CD14-positive monocyte (primary cell): ENCODE results near the gene FLT1. TPM values are rescaled to one million over a fixed set of nuclear protein-coding genes. Genes with fewer than 3 reads are reported as not detected.

Source experiments
- DNase-seq, 3 donors: peaks; one replicate each; pipeline ENCODE4 v3.0.0-alpha.2; 2011 to 2022
- H2AFZ ChIP-seq: 2 replicates; pipeline ENCODE4 v1.6.0; 2012; ENCODE audit warnings: mild to moderate bottlenecking, low read depth, low read length, inconsistent platforms; ENCODE audit not compliant: insufficient read depth, poor library complexity, severe bottlenecking
- H3K27ac ChIP-seq, 2 donors: 1 replicate in 1 of 2; 2 replicates in 1 of 2; pipeline ENCODE4 v1.5.1; 2012 to 2013; ENCODE audit warnings: low read length in 2 of 2, control low read depth in 1 of 2, inconsistent platforms in 1 of 2, low read depth in 1 of 2, mild to moderate bottlenecking in 1 of 2
- H3K27me3 ChIP-seq, 2 donors: one replicate each; pipeline versions ENCODE4 v1.6.0 to v1.6.1; 2011 to 2013; ENCODE audit warnings: low read length in 2 of 2; ENCODE audit not compliant: control insufficient read depth in 2 of 2, insufficient read depth in 2 of 2
- H3K36me3 ChIP-seq, 2 donors: replicated peaks in 1 of 2; 1 replicate in 1 of 2; 2 replicates in 1 of 2; pipeline versions ENCODE4 v1.5.1 to v1.6.1; 2012 to 2013; ENCODE audit warnings: low read length in 2 of 2, control low read depth in 1 of 2, inconsistent platforms in 1 of 2, mild to moderate bottlenecking in 1 of 2; ENCODE audit not compliant: insufficient read depth in 2 of 2, control insufficient read depth in 1 of 2
- H3K4me1 ChIP-seq, 2 donors: 1 replicate in 1 of 2; 2 replicates in 1 of 2; pipeline versions ENCODE4 v1.5.1 to v1.6.1; 2012 to 2013; ENCODE audit warnings: low read length in 2 of 2, control low read depth in 1 of 2, inconsistent platforms in 1 of 2, mild to moderate bottlenecking in 1 of 2, moderate library complexity in 1 of 2; ENCODE audit not compliant: insufficient read depth in 2 of 2, control insufficient read depth in 1 of 2
- H3K4me2 ChIP-seq: replicated peaks from 2 replicates; pipeline ENCODE3; 2012; ENCODE audit warnings: low read length, moderate library complexity, mild to moderate bottlenecking; ENCODE audit not compliant: poor library complexity, severe bottlenecking; ENCODE audit errors: extremely low read depth
- H3K4me3 ChIP-seq, 3 experiments: fragments of 200-600 bp in 1 of 3; sonication (generic) in 1 of 3; replicated peaks in 1 of 3; 1 replicate in 2 of 3; 2 replicates in 1 of 3; pipeline ENCODE4 v1.5.1; 2011 to 2013; ENCODE audit warnings: low read length in 3 of 3, mild to moderate bottlenecking in 3 of 3, control low read depth in 2 of 3, low read depth in 2 of 3, inconsistent platforms in 1 of 3, moderate library complexity in 1 of 3
- H3K79me2 ChIP-seq: 2 replicates; pipeline ENCODE4 v1.6.0; 2012; ENCODE audit warnings: mild to moderate bottlenecking, control low read depth, inconsistent platforms, low read length, moderate library complexity; ENCODE audit not compliant: insufficient read depth
- H3K9ac ChIP-seq: 2 replicates; pipeline ENCODE4 v1.6.0; 2017; ENCODE audit warnings: low read length, mild to moderate bottlenecking; ENCODE audit not compliant: insufficient read depth, poor library complexity, severe bottlenecking
- H3K9me3 ChIP-seq, 2 donors: replicated peaks in 1 of 2; 1 replicate in 1 of 2; 2 replicates in 1 of 2; pipeline versions ENCODE4 v1.5.1 to v1.6.1; 2012 to 2013; ENCODE audit warnings: low read length in 2 of 2, control low read depth in 1 of 2; ENCODE audit not compliant: control insufficient read depth in 1 of 2, insufficient read depth in 1 of 2
- H4K20me1 ChIP-seq: 2 replicates; pipeline ENCODE4 v1.6.0; 2012; ENCODE audit warnings: mild to moderate bottlenecking, low read length, control low read depth, moderate library complexity; ENCODE audit not compliant: insufficient read depth
- H3K27ac Mint-ChIP-seq, 7 donors: one replicate each; pipeline ENCODE4 v1.8.0; 2020; ENCODE audit warnings: mild to moderate bottlenecking in 7 of 7, mixed read lengths in 7 of 7, moderate library complexity in 6 of 7, inconsistent platforms in 2 of 7
- H3K27me3 Mint-ChIP-seq, 3 donors: one replicate each; pipeline ENCODE4 v1.8.0; 2021 to 2022; ENCODE audit warnings: low read depth in 3 of 3, mild to moderate bottlenecking in 3 of 3, mixed read lengths in 3 of 3, moderate library complexity in 3 of 3, inconsistent platforms in 1 of 3
- H3K36me3 Mint-ChIP-seq, 2 donors: one replicate each; pipeline ENCODE4 v1.8.0; 2020; ENCODE audit warnings: mixed read lengths in 2 of 2, inconsistent platforms in 1 of 2, mild to moderate bottlenecking in 1 of 2
- H3K4me1 Mint-ChIP-seq: one replicate; pipeline ENCODE4 v1.8.0; 2020; ENCODE audit warnings: mild to moderate bottlenecking, mixed read lengths
- H3K4me3 Mint-ChIP-seq, 2 donors: one replicate each; pipeline ENCODE4 v1.8.0; 2020; ENCODE audit warnings: mild to moderate bottlenecking in 2 of 2, mixed read lengths in 2 of 2, moderate library complexity in 1 of 2
- H3K9me3 Mint-ChIP-seq, 7 donors: one replicate each; pipeline ENCODE4 v1.8.0; 2020 to 2022; ENCODE audit warnings: mixed read lengths in 7 of 7, mild to moderate bottlenecking in 6 of 7, moderate library complexity in 6 of 7, inconsistent platforms in 2 of 7
- CTCF ChIP-seq: fragments of 200-600 bp; IDR thresholded peaks from one replicate; pipeline ENCODE4 v1.8.0; 2022; ENCODE audit warnings: antibody characterized with exemption, mild to moderate bottlenecking
- WGBS: methylation state at CpG from one replicate; pipeline ENCODE4 v1.1.5; 2013; ENCODE audit warnings: missing lambda C conversion rate; ENCODE audit not compliant: insufficient coverage; 5-methylcytosine and 5-hydroxymethylcytosine counted together
- intact Hi-C, 2 donors: fragments of 100-400 bp; cut with micrococcal nuclease; formaldehyde crosslinking; loops; one replicate each; pipeline versions ENCODE4 v1.15.0 to v1.15.1; 2023
- polyA plus RNA-seq, 3 donors: library from polyadenylated mRNA; depleted of rRNA in 1 of 3; unstranded in 2 of 3; stranded (reverse) in 1 of 3; fragments of 300-500 nt in 2 of 3; fragments of >200 nt in 1 of 3; fragmentation: Illumina TruSeq in 2 of 3; gene quantifications; 1 replicate in 2 of 3; 2 replicates in 1 of 3; pipeline ENCODE4 v1.2.3, GENCODE V29; 2012 to 2021

Gene FLT1
- polyA plus RNA-seq, 3 donors, result 0.28 TPM; not detected in 2

DNA sequence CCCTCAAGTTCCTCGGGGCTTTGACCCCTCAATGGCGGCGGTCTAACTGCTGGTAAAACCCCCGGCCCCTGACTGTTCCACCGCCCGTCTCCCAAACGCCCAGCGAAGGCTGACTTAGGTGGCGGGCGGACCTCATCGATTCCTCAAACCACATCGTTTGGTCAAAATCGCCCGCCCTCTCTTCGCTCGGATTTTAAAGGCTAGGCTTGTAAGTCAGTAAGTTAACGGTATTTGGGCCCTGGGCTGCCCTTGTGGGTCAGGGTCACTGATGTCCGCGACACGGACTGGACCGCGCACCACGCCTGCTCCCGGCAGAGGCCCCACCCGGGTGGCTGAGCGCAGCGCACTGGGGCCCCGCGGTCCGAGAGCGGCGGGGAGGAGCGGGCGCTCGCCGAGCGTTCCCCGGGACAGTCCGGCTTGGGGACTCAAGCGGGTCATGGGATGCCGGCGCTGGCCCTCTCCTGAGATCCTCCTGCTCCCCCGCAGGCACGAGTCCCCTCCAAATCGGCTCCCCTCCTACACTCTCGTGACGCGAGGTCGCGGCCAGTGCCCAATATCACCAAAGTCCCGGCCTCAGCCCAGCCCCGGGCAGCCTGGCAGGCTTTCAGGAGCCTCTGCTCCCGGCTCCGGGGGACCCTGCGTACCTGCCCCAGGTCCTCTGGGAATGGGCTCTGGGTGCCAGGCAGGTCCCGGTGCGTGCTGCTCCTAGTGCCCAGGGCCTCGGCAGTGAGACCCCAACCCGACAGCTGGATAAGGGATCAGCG, 1.0 kb downstream of the FLT1 start:
- Mint-ChIP-seq H3K27me3 (peaks cover 85 to 93% (median 91%) of the 10 kb centered on the region in 3 donors), H3K36me3 (peaks cover 0 to 10% of the 10 kb centered on the region in 2 donors), H3K27ac (peak overlapping the region in 3 of 7 donors; percentile 7 to 25 (median 19)), H3K9me3 (peaks cover 0 to 20% (median 7%) of the 10 kb centered on the region in 7 donors), H3K4me1 (peaks cover 39% of the 10 kb centered on the region), H3K4me3 (peak overlapping the region; percentile 77 to 88)
- H3K4me2 ChIP-seq, result peak overlapping the region; percentile 92
- TF ChIP-seq CTCF, result no peak
- H3K4me1 ChIP-seq, result peaks cover 44 to 46% of the 10 kb centered on the region in 2 donors
- peak overlapping the region; percentile 58 for H3K9ac ChIP-seq
- no peaks in the 10 kb centered on the region for H3K79me2 ChIP-seq
- H3K27me3 ChIP-seq, result peaks cover 79 to 96% of the 10 kb centered on the region in 2 donors
- H3K4me3 ChIP-seq, result peak overlapping the region; percentile 37 to 76 (median 41)
- H3K9me3 ChIP-seq, result peaks cover 0 to 9% of the 10 kb centered on the region in 2 donors
- H4K20me1 ChIP-seq, result no peaks in the 10 kb centered on the region
- H2AFZ ChIP-seq, result peak overlapping the region; percentile 81
- DNase-seq, result peak in 2 of 3 donors; percentile 15 to 33
- no peak overlapping the region for H3K27ac ChIP-seq
- intact Hi-C loops, result no loop called here
- under 1% methylated on average over 54 of the region's 60 CpGs for WGBS
- H3K36me3 ChIP-seq, result no peaks in the 10 kb centered on the region

DNA sequence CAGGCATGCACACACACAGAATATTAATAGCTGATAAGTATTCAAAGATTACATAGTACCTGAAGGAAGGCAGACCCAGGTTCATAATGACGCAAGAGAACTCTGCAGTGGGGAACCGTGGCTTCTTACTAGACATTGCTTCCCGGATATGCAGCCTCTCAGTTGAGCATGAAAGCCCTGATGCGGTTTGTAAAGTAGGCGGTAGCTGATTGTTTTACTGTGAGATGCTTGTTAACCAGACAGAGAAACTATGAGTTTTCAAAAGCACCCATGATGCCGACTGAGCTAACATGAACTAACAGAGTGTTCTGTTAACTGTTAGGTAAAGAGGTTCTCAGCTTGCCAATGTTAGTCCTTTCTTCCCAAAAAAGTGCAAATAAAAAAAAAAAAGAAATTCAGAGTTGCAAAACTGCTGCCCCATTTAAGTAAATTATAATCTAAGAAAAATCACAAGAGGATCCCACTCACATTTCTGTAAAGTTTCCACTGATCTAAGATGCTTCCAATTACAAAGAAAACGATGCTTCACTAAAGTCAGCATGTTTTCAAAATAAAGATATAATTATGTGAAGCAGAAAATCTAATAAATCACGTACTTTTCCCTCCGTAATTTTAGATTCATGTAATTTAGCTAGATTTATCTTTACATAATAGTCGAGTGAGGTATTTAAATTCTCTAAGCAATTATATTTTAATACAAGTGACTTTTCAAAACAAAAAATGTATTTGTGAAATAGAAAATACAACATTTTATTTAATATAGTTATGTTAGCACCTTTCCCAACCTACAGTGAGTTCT, 2.2 kb downstream of the FLT1 start:
- H2AFZ ChIP-seq, result no peak overlapping the region
- no peak overlapping the region for H3K27ac ChIP-seq
- WGBS, result 75% methylated on average over 5 of the region's 10 CpGs
- Mint-ChIP-seq H3K36me3 (peaks cover 0 to 10% of the 10 kb centered on the region in 2 donors), H3K27me3 (peaks cover 77 to 93% (median 84%) of the 10 kb centered on the region in 3 donors), H3K4me3 (peak overlapping the region; percentile 77 to 88), H3K4me1 (peaks cover 45% of the 10 kb centered on the region), H3K9me3 (peaks cover 0 to 19% (median 7%) of the 10 kb centered on the region in 7 donors), H3K27ac (no peak overlapping the region)
- intact Hi-C loops, result no loop called here
- no peak for DNase-seq
- H3K9me3 ChIP-seq, result peaks cover 0 to 9% of the 10 kb centered on the region in 2 donors
- H3K9ac ChIP-seq, result no peak overlapping the region
- H3K4me2 ChIP-seq, result no peak overlapping the region
- no peak overlapping the region for H3K4me3 ChIP-seq
- H3K36me3 ChIP-seq, result no peaks in the 10 kb centered on the region
- H3K79me2 ChIP-seq, result no peaks in the 10 kb centered on the region
- peaks cover 78 to 87% of the 10 kb centered on the region in 2 donors for H3K27me3 ChIP-seq
- H3K4me1 ChIP-seq, result peaks cover 44 to 46% of the 10 kb centered on the region in 2 donors
- no peaks in the 10 kb centered on the region for H4K20me1 ChIP-seq
- no peak for TF ChIP-seq CTCF
